ENCODE results near the gene ADORA2A. TPM values are rescaled to one million over a fixed set of nuclear protein-coding genes. Genes with fewer than 3 reads are reported as not detected.
"Not testable (repeated sequence)": the region's sequence is repeated elsewhere in the genome, so short reads cannot be mapped to it uniquely, and the experiment has no call there.

The ADORA2A gene
- total RNA-seq, 1 donor from 2014 or later, result 3.3 TPM

DNA sequence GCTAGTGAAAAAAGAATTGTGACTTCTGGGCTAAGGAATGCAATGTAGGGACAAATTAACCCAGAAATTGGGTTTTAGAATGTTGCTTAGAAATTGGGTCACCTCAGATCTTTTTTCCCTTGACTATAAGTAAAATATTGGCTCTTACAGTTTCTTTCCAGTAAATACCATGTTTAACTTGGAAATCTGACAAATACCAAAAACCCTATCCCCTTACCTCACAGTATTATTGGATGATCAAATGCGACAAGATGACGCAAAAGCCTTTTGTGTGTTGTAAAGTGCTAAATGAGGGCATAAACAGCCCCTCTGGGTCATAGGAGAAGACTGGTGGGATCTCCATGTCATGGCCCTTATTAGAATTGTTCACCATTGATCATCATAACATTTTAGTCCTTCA, 61.6 kb downstream of the ADORA2A start:
- DNase-seq (ENCODE audit: low spot score), result no peak

DNA sequence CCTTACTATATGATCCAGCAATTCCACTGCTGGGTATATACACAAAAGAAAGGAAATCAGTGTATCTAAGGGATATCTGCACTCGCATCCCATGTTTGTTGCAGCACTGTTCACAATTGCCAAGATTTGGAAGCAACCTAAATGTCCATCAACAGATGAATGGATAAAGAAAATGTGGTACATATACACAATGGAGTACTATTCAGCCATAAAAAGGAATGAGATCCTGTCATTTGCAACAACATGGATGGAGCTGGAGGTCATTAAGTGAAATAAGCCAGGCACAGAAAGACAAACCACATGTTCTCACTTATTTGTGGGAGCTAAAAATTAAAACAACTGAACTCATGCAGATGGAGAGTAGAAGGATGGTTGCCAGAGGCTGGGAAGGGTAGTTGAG, 62.0 kb downstream of the ADORA2A start:
- DNase-seq (ENCODE audit: low spot score), result not testable (repeated sequence)

Other genes starting within 250 kb of the ADORA2A start
- gene SUSD2, start 246.1 kb upstream of the ADORA2A start, total RNA-seq, result 8.3 TPM
- gene GGT5, start 182.5 kb upstream of the ADORA2A start, total RNA-seq, result 58.2 TPM
- gene SPECC1L, start 156.8 kb upstream of the ADORA2A start, total RNA-seq, result 92.9 TPM
- gene UPB1, start 67.7 kb downstream of the ADORA2A start, total RNA-seq, result 0.26 TPM
- gene GUCD1, start 127.5 kb downstream of the ADORA2A start, total RNA-seq, result 79.0 TPM
- gene SNRPD3, start 128.4 kb downstream of the ADORA2A start, total RNA-seq, result 88.7 TPM
- gene LRRC75B, start 165.5 kb downstream of the ADORA2A start, total RNA-seq, result 7.8 TPM
- gene GGT1, start 175.6 kb downstream of the ADORA2A start, total RNA-seq, result 8.2 TPM